Suprapubic skin (tissue), 3 donors: ENCODE measurements around the gene CCDC14.

Experiments used
- POLR2A ChIP-seq, 2 donors: fragments of 450-650 bp; IDR thresholded peaks; one replicate each; pipeline ENCODE4 v1.6.1; 2017; ENCODE audit warnings: antibody characterized with exemption in 2 of 2, mild to moderate bottlenecking in 2 of 2, moderate library complexity in 2 of 2
- TF ChIP-seq, protein P1 (sequence below), 2 donors: fragments of 200-600 bp in 1 of 2; fragments of 450-650 bp in 1 of 2; sonication (generic) in 1 of 2; IDR thresholded peaks; one replicate each; pipeline ENCODE4 v1.5.1; 2016 to 2019; ENCODE audit warnings: antibody characterized with exemption in 2 of 2, mild to moderate bottlenecking in 1 of 2, moderate library complexity in 1 of 2

DNA sequence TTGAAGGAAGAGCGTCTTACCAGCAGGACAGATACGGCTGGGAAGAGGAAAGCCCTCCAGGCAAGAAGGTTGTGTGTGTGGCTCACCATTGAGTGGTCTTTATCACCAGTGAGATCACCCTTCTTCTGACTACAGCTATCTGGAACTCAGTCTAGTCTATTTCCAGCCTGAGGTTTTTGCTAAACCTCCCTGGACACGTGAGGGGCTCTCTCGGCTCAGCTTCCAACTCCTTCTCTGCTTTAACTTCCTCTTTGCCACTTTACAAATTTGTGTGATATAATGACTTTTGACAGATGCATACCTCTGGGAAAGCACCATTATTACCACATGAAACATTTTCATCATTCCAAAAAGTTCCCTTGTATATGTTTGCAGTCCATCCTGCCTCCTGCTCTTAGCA is 46.2 kb upstream of the CCDC14 start:
- TF ChIP-seq POLR2A (IDR thresholded peaks at IDR 0.05): no peak
- TF ChIP-seq, protein P1, sequence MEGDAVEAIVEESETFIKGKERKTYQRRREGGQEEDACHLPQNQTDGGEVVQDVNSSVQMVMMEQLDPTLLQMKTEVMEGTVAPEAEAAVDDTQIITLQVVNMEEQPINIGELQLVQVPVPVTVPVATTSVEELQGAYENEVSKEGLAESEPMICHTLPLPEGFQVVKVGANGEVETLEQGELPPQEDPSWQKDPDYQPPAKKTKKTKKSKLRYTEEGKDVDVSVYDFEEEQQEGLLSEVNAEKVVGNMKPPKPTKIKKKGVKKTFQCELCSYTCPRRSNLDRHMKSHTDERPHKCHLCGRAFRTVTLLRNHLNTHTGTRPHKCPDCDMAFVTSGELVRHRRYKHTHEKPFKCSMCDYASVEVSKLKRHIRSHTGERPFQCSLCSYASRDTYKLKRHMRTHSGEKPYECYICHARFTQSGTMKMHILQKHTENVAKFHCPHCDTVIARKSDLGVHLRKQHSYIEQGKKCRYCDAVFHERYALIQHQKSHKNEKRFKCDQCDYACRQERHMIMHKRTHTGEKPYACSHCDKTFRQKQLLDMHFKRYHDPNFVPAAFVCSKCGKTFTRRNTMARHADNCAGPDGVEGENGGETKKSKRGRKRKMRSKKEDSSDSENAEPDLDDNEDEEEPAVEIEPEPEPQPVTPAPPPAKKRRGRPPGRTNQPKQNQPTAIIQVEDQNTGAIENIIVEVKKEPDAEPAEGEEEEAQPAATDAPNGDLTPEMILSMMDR (IDR thresholded peaks at IDR 0.05): no peak
